Activated effector memory CD4-positive, alpha-beta T cell treated with anti-CD3 and anti-CD28 coated beads, Interleukin-2, amount 50 U/mL, for 16 hours (primary cell): Measurements from ENCODE around the gene HES5.

Source experiments
- DNase-seq: peaks from one replicate; pipeline ENCODE4 v3.0.0-alpha.2; 2020

HES5 gene

GRCh38 chr1:2530513-2531361, 674 bp upstream of the HES5 start:
- DNase-seq = no peak

- DNase-seq = peak; percentile 82
These were observed 888 bp downstream of the HES5 start for GRCh38 chr1:2528966-2529783.

GRCh38 chr1:2528611-2528965, 1.5 kb downstream of the HES5 start:
- no peak for DNase-seq

GRCh38 chr1:2528016-2528415, 2.0 kb downstream of the HES5 start:
- DNase-seq = no peak

GRCh38 chr1:2527556-2527860, 2.6 kb downstream of the HES5 start:
- no peak for DNase-seq

- DNase-seq = peak; percentile 86
These were observed 3.1 kb downstream of the HES5 start for GRCh38 chr1:2526824-2527555.

GRCh38 chr1:2525920-2526823, 3.9 kb downstream of the HES5 start, which contains the start of gene PANK4:
Gene PANK4 (minus strand): TSS chr1:2526596. CDS start chr1:2526587, 9 bp downstream.
- DNase-seq = peak; percentile 96

GRCh38 chr1:2525572-2525919, 4.5 kb downstream of the HES5 start:
- DNase-seq = no peak

GRCh38 chr1:2523891-2524609, 6.0 kb downstream of the HES5 start:
- DNase-seq = peak; percentile 79

GRCh38 chr1:2523191-2523890, 6.7 kb downstream of the HES5 start:
- no peak for DNase-seq

- no peak for DNase-seq
These were observed 7.8 kb downstream of the HES5 start for GRCh38 chr1:2522230-2522629.

GRCh38 chr1:2520806-2521205, 9.3 kb downstream of the HES5 start:
- no peak for DNase-seq

GRCh38 chr1:2520206-2520605, 9.9 kb downstream of the HES5 start:
- no peak for DNase-seq

GRCh38 chr1:2519729-2520128, 10.3 kb downstream of the HES5 start:
- no peak for DNase-seq

GRCh38 chr1:2519029-2519685, 10.9 kb downstream of the HES5 start:
- no peak for DNase-seq

- DNase-seq = no peak
These were observed 11.5 kb downstream of the HES5 start for GRCh38 chr1:2518528-2518927.

- DNase-seq = no peak
These were observed 12.1 kb downstream of the HES5 start for GRCh38 chr1:2517966-2518365.

- no peak for DNase-seq
These were observed 13.1 kb downstream of the HES5 start for GRCh38 chr1:2516946-2517345.

- DNase-seq = no peak
These were observed 13.9 kb downstream of the HES5 start for GRCh38 chr1:2516124-2516523.

- no peak for DNase-seq
These were observed 14.3 kb downstream of the HES5 start for GRCh38 chr1:2515763-2516080.
